GM12878 (cell line): Measurements from ENCODE around the gene DNAJB11.

Source experiments
- CREB1 ChIP-seq: IDR thresholded peaks from 2 replicates; pipeline ENCODE4 v1.6.1; 2012; ENCODE audit warnings: low read depth, mild to moderate bottlenecking, inconsistent platforms
- CTCF ChIP-seq, 3 experiments: IDR thresholded peaks in 2 of 3; conservative IDR thresholded peaks in 1 of 3; 2 replicates each; pipeline ENCODE4 v1.5.1; 2011; ENCODE audit warnings: low read depth in 3 of 3, low read length in 3 of 3, mild to moderate bottlenecking in 3 of 3, control low read depth in 2 of 3, moderate library complexity in 2 of 3, inconsistent platforms in 1 of 3, mixed read lengths in 1 of 3; ENCODE audit not compliant: control insufficient read depth in 2 of 3, insufficient read depth in 1 of 3; ENCODE audit errors: extremely low read depth in 1 of 3
- ELK1 ChIP-seq: IDR thresholded peaks from 2 replicates; pipeline ENCODE4 v1.6.1; 2012; ENCODE audit warnings: low read depth, low read length, improper control_type of control experiment
- ESRRA ChIP-seq: IDR thresholded peaks from 2 replicates; pipeline ENCODE4 v1.6.1; 2012; ENCODE audit warnings: mild to moderate bottlenecking, low read length, improper control_type of control experiment
- GABPA ChIP-seq: IDR thresholded peaks from 2 replicates; pipeline ENCODE4 v1.6.1; 2014; ENCODE audit warnings: antibody characterized with exemption, low read depth, mild to moderate bottlenecking, inconsistent platforms
- HDAC6 ChIP-seq: fragments of 200-600 bp; sonication (generic); IDR thresholded peaks from one replicate; pipeline ENCODE4 v1.8.0; 2017; ENCODE audit warnings: antibody characterized with exemption; ENCODE audit not compliant: unreplicated experiment
- IRF3 ChIP-seq: fragments of 450-650 bp; IDR thresholded peaks from 2 replicates; pipeline ENCODE4 v1.6.1; 2014; ENCODE audit warnings: mild to moderate bottlenecking
- RAD21 ChIP-seq: IDR thresholded peaks from 2 replicates; pipeline ENCODE4 v1.6.1; 2011; ENCODE audit warnings: mild to moderate bottlenecking, low read depth, low read length, moderate library complexity; ENCODE audit not compliant: insufficient read depth
- REST ChIP-seq: IDR thresholded peaks from 2 replicates; pipeline ENCODE4 v1.6.1; 2012; ENCODE audit warnings: mild to moderate bottlenecking, low read depth, low read length
- TCF3 ChIP-seq: IDR thresholded peaks from 2 replicates; pipeline ENCODE4 v1.6.1; 2012; ENCODE audit warnings: low read depth, mild to moderate bottlenecking, low read length, borderline replicate concordance; ENCODE audit not compliant: insufficient read depth

GRCh38 chr3:186540221-186540834 lies 30.2 kb upstream of the DNAJB11 start:
- TF ChIP-seq ELK1 (no peak), RAD21 (peak; percentile 99), REST (no peak), CTCF (IDR thresholded peaks at IDR 0.05 in 2 of 3, conservative IDR thresholded peaks at IDR 0.05 in 1 of 3; ENCODE audit: control insufficient read depth in 2 of 3, extremely low read depth in 1 of 3, insufficient read depth in 1 of 3, low read depth in 3 of 3, low read length in 3 of 3) (peak; percentile 48 to 91 (median 72); a peak in 5 of 6 replicates), CREB1 (no peak), IRF3 (no peak), ESRRA (no peak), TCF3 (0 out of 2 replicates have a peak, but pooled peaks have one; percentile 15), GABPA (no peak), HDAC6 (no peak)
